VCaP (cell line): ENCODE data around the gene DISC1.
"Not testable (repeated sequence)": the region's sequence is repeated elsewhere in the genome, so short reads cannot be mapped to it uniquely, and the experiment has no call there.

Experiments used
- H3K27ac ChIP-seq: fragments of 450-650 bp; 2 replicates; pipeline ENCODE4 v1.5.1; 2017
- TF ChIP-seq, protein P1 (sequence below): fragments of 450-650 bp; conservative IDR thresholded peaks from 2 replicates; pipeline ENCODE4 v1.5.1; 2017; ENCODE audit warnings: mild to moderate bottlenecking, moderate library complexity

DISC1 gene

DNA sequence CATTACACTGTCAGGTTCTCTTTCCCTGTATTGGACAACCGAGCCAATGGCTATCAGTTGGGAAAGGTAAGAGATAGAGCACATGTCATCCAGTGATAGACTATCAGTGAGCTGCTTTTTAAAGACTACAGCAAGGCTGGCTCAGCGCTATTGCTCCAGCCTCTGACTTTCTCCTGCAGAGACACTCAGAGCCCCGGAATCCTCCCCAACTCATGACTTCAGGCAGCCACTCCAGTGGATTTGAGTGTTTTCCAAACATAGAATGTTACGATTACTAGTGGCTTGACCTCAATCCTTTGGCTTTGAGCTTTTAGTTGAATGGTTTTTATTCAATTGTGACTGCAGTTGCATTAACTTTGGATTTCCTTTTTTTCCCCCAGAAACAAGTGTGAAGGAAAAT, 331.9 kb downstream of the DISC1 start:
- no peak overlapping the region for H3K27ac ChIP-seq
- TF ChIP-seq, protein P1, sequence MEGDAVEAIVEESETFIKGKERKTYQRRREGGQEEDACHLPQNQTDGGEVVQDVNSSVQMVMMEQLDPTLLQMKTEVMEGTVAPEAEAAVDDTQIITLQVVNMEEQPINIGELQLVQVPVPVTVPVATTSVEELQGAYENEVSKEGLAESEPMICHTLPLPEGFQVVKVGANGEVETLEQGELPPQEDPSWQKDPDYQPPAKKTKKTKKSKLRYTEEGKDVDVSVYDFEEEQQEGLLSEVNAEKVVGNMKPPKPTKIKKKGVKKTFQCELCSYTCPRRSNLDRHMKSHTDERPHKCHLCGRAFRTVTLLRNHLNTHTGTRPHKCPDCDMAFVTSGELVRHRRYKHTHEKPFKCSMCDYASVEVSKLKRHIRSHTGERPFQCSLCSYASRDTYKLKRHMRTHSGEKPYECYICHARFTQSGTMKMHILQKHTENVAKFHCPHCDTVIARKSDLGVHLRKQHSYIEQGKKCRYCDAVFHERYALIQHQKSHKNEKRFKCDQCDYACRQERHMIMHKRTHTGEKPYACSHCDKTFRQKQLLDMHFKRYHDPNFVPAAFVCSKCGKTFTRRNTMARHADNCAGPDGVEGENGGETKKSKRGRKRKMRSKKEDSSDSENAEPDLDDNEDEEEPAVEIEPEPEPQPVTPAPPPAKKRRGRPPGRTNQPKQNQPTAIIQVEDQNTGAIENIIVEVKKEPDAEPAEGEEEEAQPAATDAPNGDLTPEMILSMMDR, result no peak

DNA sequence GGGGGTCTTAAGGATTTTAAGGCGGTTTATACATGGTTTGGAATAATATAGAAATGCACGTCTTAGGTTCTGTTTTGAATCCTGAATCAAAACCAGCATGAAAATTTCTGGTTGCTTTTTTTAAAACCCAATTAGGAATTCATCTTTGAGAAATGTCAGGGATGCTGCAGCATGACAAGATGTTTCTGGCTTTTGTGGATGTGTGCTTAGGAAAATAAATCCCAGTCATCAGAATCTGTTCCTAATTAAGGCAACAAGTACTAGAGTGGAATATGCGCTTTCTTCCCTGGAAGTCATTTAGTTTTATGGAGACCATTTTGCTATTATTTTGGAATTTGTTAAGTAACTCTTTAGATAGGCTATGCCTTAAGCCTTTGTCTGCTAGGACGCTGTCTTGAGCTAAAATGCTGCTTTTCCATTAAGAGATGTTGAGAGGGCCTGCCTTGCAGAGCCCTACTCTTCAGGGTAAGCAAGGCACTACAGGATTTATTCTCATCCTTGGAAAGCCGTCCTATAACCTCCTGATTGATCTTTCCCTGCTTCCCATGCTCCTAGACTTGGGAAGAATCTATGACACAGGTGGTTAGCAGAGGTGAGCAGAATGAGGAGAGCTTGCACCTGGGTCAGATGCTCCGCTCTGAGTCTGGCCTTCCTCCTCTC, 332.8 kb downstream of the DISC1 start:
- TF ChIP-seq, protein P1, result no peak
- no peak overlapping the region for H3K27ac ChIP-seq

DNA sequence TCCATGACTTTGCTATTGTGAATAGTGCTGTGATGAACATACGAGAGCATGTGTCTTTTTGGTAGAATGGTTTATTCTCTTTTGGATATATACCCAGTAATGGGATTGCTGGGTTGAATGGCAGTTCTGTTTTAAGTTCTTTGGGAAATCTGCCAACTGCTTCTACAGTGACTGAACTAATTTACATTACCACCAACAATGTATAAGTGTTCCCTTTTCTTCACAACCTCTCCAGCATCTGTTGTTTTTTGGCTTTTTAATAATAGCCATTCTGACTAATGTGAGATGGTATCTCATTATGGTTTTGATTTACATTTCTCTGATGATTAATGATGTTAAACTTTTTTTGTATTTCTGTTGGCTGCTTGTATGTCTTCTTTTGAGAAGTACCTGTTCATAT, 335.2 kb downstream of the DISC1 start:
- not testable (repeated sequence) for H3K27ac ChIP-seq

DNA sequence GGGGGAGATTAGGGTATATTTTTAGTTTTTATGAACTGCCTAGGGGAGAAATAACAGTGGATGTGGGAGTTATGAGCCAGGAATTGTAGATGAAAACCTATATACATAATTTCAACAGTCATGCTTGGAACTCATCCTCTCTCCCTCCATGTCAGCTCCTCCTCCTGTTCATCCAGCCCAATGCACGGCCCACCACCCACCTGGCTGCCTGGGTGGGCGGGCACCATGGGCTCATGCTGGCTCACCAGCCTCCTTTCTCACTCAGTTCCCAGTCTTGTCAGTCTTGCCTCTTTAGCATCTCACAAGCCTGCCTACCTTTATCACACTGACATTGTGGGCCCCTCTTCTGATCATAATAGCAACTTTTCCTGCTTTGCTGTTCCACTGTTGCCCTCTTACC, 336.0 kb downstream of the DISC1 start:
- TF ChIP-seq, protein P1, result no peak

DNA sequence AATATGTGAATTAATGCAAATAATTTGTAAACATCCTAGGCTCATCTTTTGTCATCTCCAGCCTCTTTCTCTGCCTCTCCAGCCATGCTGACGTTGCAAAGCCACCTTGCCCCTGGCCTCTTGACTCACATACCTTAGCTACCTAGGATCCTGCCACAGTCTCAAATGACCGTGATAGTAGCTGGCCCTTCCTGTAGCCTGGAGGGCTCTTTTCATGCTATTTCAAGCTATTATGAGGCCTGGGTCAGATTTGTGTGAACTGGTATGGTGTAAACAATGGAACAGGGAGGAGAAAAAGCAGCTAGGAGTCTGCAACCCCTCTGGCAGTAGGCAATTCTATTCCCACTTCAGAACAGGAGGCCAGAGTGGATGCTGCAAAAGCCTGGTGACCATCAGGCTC, 337.7 kb downstream of the DISC1 start:
- TF ChIP-seq, protein P1, result no peak
- no peak overlapping the region for H3K27ac ChIP-seq

More for the DNA sequence above, 336.0 kb downstream of the DISC1 start:
- H3K27ac ChIP-seq, result no peak overlapping the region

DNA sequence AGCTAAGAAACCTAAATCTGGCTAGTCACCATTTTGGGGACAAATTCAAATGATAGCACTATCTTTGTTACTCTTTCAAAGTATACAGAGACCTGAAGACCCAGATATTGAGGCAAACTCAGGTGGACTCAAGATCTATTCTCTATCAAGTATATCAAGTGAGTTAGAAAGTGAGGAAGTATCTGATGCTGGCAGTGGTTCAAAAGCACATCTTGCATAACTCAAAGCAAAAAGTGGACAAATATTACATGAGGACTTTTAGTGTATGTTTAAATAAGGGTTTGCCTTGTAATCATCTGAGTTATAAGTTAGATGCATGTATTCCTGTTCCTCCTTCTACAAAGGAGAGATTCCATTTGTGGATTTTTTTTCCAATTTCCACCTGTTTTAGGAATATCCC, 338.4 kb downstream of the DISC1 start:
- H3K27ac ChIP-seq, result no peak overlapping the region
- TF ChIP-seq, protein P1, result no peak

DNA sequence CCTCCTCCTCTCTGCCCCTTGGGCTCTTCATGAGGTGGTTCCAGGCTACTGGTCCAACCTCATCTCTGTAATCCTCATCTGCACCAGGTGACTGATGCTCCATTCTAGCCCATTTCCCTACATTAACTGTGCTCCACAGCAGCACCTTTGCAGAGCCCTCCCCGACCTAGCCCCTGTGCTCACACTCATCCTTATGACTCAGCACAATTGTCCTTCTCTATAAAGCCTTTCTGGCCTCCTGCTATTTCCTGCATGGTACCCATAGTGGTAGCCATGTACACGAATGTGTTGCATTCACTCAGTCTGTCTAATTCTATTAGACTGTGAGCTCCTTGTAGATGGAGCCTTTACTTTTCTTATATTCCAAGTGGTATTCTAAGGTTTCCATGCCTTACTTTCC, 339.0 kb downstream of the DISC1 start:
- TF ChIP-seq, protein P1, result no peak
- H3K27ac ChIP-seq, result no peak overlapping the region

DNA sequence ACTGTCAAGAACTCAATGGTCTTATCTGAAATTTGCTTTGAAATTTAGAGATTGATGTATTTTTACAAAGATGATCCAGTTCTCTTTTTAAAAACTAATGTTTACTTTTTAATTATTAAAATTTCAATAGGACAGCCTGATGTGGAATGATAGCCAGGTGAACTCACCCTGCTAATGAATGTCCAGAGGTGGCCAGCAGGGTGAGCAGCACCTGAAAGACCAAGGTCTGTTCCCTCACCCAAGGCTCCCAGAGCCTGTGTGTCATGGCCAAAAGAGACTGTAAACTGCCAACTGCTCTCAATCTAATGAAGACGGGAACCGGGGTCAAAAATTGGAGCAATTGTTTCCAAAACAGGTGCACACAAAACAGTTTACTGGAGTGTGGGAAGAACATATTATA, 340.4 kb downstream of the DISC1 start:
- no peak overlapping the region for H3K27ac ChIP-seq
- TF ChIP-seq, protein P1, result peak; percentile 35; the same call in 1 of the 2 replicates
